Measurements from ENCODE around the gene AGBL3.

The AGBL3 gene

DNA sequence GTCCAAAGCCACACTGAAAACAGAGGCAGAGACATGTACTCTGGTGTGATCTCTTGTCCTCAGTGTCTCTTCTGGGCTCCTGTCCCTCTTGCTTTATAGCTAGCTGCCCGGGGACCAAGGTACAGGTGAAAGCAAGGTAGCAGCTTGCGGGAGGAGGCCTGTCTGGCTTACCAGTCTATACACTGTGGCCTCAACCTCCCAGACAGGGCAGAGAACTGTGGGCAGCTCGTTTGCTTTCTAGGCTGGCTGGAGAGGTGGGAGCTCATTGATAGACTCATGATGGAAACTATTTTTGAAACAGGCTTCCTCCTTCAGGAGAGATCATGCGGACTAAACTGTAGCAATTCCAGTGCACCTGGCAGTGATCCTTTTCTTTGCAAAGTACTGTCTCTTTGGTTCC lies 179.6 kb downstream of the AGBL3 start:
- DNase-seq (ENCODE audit: low read depth): no peak
- no peak overlapping the region for H3K4me3 ChIP-seq (ENCODE audit: low read depth, low read length)
- TF ChIP-seq, protein P1, sequence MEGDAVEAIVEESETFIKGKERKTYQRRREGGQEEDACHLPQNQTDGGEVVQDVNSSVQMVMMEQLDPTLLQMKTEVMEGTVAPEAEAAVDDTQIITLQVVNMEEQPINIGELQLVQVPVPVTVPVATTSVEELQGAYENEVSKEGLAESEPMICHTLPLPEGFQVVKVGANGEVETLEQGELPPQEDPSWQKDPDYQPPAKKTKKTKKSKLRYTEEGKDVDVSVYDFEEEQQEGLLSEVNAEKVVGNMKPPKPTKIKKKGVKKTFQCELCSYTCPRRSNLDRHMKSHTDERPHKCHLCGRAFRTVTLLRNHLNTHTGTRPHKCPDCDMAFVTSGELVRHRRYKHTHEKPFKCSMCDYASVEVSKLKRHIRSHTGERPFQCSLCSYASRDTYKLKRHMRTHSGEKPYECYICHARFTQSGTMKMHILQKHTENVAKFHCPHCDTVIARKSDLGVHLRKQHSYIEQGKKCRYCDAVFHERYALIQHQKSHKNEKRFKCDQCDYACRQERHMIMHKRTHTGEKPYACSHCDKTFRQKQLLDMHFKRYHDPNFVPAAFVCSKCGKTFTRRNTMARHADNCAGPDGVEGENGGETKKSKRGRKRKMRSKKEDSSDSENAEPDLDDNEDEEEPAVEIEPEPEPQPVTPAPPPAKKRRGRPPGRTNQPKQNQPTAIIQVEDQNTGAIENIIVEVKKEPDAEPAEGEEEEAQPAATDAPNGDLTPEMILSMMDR (IDR thresholded peaks at IDR 0.05; ENCODE audit: insufficient read depth, low read depth, low read length, missing control alignments): no peak

- TF ChIP-seq, protein P1 (IDR thresholded peaks at IDR 0.05; ENCODE audit: insufficient read depth, low read depth, low read length, missing control alignments): no peak
- H3K4me3 ChIP-seq (ENCODE audit: low read depth, low read length): no peak overlapping the region
- DNase-seq (ENCODE audit: low read depth): no peak
Measured at GRCh38 chr7:135166338-135166990, 180.2 kb downstream of the AGBL3 start.

GRCh38 chr7:135167365-135167917 lies 181.1 kb downstream of the AGBL3 start:
- no peak for DNase-seq (ENCODE audit: low read depth)
- TF ChIP-seq, protein P1 (IDR thresholded peaks at IDR 0.05; ENCODE audit: insufficient read depth, low read depth, low read length, missing control alignments): no peak
- peak overlapping the region; percentile 18; the same call in 1 of the 2 replicates for H3K4me3 ChIP-seq (ENCODE audit: low read depth, low read length)

- DNase-seq (ENCODE audit: low read depth): no peak
- TF ChIP-seq, protein P1 (IDR thresholded peaks at IDR 0.05; ENCODE audit: insufficient read depth, low read depth, low read length, missing control alignments): no peak
- peak overlapping the region; percentile 95 for H3K4me3 ChIP-seq (ENCODE audit: low read depth, low read length)
Measured at GRCh38 chr7:135168001-135168400, 181.7 kb downstream of the AGBL3 start.

- no peak for DNase-seq (ENCODE audit: low read depth)
- H3K4me3 ChIP-seq (ENCODE audit: low read depth, low read length): peak overlapping the region; percentile 95
- TF ChIP-seq, protein P1 (IDR thresholded peaks at IDR 0.05; ENCODE audit: insufficient read depth, low read depth, low read length, missing control alignments): no peak
Measured at GRCh38 chr7:135168489-135169140, 182.3 kb downstream of the AGBL3 start.

- peak overlapping the region; percentile 95 for H3K4me3 ChIP-seq (ENCODE audit: low read depth, low read length)
- peak; percentile 91 for DNase-seq (ENCODE audit: low read depth)
- TF ChIP-seq, protein P1 (IDR thresholded peaks at IDR 0.05; ENCODE audit: insufficient read depth, low read depth, low read length, missing control alignments): peak; percentile 89
Measured at GRCh38 chr7:135169141-135169963, 183.0 kb downstream of the AGBL3 start.

All from GM12865 (cell line).